Ectodermal cell (in vitro differentiated cells): ENCODE data around the gene ATXN1.

Experiments
- H3K27ac ChIP-seq: 2 replicates; pipeline ENCODE4 v1.7.0; 2013; ENCODE audit warnings: mild to moderate bottlenecking, low read depth, low read length; ENCODE audit not compliant: insufficient read depth, poor library complexity, severe bottlenecking
- H3K27me3 ChIP-seq: 2 replicates; pipeline ENCODE4 v1.7.0; 2013; ENCODE audit warnings: mild to moderate bottlenecking, low read length; ENCODE audit not compliant: insufficient read depth, control insufficient read depth, poor library complexity, severe bottlenecking
- H3K36me3 ChIP-seq: one replicate; pipeline ENCODE4 v1.7.0; 2013; ENCODE audit warnings: low read length; ENCODE audit not compliant: control insufficient read depth, insufficient read depth
- H3K4me1 ChIP-seq: one replicate; pipeline ENCODE4 v1.7.0; 2013; ENCODE audit warnings: low read length; ENCODE audit not compliant: control insufficient read depth, insufficient read depth
- H3K4me3 ChIP-seq: 2 replicates; pipeline ENCODE4 v1.7.0; 2013; ENCODE audit warnings: low read depth, low read length, control low read depth; ENCODE audit not compliant: insufficient read depth
- H3K9me3 ChIP-seq: 2 replicates; pipeline ENCODE4 v1.7.0; 2013; ENCODE audit warnings: mild to moderate bottlenecking, low read length, moderate library complexity; ENCODE audit not compliant: control insufficient read depth
- WGBS, 2 experiments: methylation state at CpG; one replicate each; pipeline ENCODE4 v1.1.7; 2013; ENCODE audit warnings: missing lambda C conversion rate in 2 of 2; 5-methylcytosine and 5-hydroxymethylcytosine counted together

ATXN1 gene

DNA sequence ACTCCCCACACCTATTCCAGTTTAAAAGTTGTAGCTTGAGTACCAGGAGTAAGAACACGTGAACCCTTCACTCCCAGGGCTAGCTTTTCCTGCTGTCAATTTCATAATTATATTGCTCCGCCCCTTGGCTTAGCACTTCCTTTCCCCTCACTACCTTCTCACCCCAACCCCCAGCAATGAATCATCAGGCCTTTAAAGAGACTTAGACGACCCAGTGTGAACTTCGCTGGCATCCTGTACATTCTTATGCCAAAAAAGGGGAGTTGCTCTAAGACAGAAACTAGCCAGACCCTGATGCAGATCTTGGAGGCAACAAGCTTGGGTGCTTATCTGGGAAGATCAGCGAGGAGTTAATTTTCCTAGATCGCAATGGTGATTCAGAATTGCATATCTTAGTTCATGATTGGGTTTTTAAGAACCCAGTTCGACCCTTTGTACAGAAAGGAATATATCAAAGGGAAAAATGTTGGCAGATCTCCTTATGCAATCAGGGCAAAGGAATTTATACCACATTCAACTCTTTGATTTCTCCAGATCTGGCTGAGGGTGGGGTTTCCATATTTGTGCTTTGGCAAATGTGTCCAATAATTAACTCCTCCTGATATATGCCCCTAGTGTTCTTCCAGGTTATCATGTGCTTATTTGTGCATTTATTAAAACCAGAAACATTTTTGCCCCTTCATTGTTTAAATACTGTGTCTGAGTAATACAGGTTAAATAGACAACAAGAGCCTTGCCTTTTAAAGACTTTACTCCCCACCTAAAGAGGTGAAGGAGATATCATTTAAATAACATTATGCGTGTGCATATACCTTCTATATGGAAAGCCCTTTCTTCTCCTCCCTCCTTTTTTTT is 8.1 kb upstream of the ATXN1 start:
- no peaks in the 10 kb centered on the region for H3K36me3 ChIP-seq
- no peaks in the 10 kb centered on the region for H3K27me3 ChIP-seq
- WGBS, 2 experiments: 61 to 64% methylated on average over 8 of the region's 8 CpGs
- no peak overlapping the region for H3K4me3 ChIP-seq
- H3K4me1 ChIP-seq: no peaks in the 10 kb centered on the region
- H3K27ac ChIP-seq: no peak overlapping the region
- no peaks in the 10 kb centered on the region for H3K9me3 ChIP-seq

DNA sequence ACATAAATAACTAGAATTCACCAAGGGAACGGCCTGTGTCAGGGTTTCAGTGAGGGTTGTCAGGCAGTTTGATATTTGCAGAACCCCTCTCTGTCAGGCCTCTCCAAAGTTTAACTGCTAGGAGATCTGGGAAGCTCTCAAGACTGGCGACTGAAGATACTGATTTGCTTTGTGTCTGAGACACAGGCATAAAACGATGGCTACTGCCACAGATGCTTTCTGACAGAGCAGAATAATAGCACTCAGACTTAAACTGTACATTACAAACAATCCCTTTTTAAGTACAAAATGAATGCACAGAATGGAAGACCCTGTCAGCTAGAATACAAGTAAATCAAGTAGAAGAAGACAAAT is 7.2 kb upstream of the ATXN1 start:
- Histone ChIP-seq H3K27ac (no peak overlapping the region), H3K27me3 (peaks cover 1% of the 10 kb centered on the region), H3K4me3 (no peak overlapping the region), H3K4me1 (no peaks in the 10 kb centered on the region), H3K9me3 (no peaks in the 10 kb centered on the region), H3K36me3 (no peaks in the 10 kb centered on the region)
- 66 to 81% methylated on average over 3 of the region's 3 CpGs for WGBS, 2 experiments

DNA sequence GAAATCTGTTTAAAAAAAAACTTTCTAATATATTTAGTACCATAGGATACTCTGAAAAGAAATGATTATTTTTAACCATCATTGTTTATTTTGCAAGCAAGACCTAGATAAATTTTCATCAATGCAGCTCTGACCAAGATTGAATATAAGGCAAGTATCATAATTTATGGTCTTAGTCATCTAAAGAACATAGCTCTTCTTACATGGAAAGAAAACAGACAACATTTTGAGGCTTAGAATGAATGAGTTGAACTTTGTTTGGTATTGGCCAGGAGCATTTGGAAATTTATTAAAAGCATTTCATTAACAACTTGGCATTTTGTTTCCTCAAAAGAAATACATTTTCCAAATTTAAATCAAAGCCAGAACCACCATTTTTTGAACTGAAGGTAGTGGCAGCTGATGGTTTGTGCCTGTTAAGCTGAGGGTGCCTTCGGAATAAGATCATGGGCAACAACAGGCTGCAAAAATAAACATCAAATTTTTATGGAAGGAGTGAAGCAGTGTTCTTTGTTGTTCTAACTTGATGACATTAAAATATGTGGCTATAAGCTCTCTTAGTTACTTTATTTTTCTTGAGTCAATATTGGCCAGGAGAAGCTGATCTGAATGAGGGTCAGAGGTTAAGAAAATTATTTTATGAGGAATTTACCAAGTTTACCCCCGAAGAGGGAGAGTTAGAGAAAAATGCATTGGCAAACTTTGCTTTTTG is 6.7 kb upstream of the ATXN1 start:
- H3K27me3 ChIP-seq: peaks cover 6% of the 10 kb centered on the region
- no peak overlapping the region for H3K4me3 ChIP-seq
- no peak overlapping the region for H3K27ac ChIP-seq
- H3K36me3 ChIP-seq: no peaks in the 10 kb centered on the region
- WGBS, 2 experiments: 92 to 96% methylated on average over 2 of the region's 2 CpGs
- peaks cover under 1% of the 10 kb centered on the region for H3K4me1 ChIP-seq
- H3K9me3 ChIP-seq: no peaks in the 10 kb centered on the region

DNA sequence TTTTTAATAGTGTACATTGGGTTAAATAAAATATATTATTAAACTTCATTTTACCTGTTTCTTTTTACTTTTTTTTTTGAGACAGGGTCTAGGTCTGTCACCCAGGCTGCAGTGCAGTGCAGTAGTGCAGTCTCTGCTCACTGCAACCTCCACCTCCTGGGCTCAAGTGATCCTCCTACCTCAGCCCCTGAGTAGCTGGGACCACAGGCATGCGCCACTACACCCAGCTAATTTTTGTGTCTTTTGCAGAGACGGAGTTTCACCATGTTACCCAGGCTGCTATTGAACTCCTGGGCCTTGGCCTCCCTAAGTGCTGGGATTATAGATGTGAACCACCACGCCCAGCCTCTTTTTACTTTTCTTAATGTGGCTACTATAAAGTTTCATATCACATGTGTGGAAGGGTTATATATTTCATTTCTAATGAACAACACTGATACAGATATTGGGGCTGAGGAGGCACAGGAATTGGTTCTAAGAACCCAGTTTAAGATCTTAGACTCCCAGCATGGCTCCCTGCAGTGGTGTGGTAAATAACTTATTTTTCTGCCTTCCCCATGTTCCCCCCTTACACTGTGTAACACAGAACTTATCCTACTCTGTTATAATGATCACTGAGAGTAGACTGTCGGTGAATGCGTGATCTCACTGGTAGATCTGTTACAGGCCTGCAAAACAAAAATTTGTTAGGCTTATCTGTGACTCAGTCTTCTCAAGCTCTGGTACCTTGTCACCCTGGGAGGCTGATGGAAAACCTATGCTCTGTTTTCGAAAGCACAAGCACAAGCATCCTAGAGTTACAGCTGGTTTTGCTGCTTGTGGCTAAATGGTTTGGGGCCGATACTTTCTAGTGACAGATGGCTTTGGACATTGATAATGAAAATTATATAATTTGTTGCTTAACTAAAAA is 5.8 kb upstream of the ATXN1 start:
- WGBS, 2 experiments: 93 to 95% methylated on average over 7 of the region's 7 CpGs
- Histone ChIP-seq H3K27me3 (peaks cover 15% of the 10 kb centered on the region), H3K9me3 (no peaks in the 10 kb centered on the region), H3K36me3 (no peaks in the 10 kb centered on the region), H3K4me1 (peaks cover 6% of the 10 kb centered on the region), H3K4me3 (no peak overlapping the region), H3K27ac (no peak overlapping the region)

DNA sequence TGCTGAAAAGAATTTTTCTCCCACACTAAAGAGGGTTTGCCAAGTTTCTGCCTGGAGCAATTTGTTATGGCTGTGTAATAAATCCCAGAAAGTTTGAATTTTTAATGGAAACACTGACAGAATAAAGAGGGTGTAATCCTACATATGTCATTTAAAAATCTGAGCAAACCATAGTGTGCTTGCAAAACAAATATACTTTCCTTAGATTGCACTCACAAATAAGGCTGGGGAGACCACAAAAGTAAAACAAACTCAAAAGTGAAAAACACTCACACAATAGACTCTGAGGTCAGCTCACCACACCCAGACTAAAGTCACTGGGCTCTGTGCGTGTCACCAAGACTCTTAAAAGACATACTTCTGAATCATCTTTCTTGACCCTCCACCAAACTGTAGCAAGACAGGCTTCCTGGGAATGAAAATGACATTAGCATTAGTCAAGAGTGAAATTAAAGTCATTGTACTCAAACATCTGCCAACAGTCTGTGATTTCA is 4.8 kb upstream of the ATXN1 start:
- Histone ChIP-seq H3K36me3 (no peaks in the 10 kb centered on the region), H3K27ac (no peak overlapping the region), H3K4me1 (peaks cover 6% of the 10 kb centered on the region), H3K9me3 (no peaks in the 10 kb centered on the region), H3K4me3 (no peak overlapping the region), H3K27me3 (peaks cover 22% of the 10 kb centered on the region)
- WGBS, 2 experiments: 91 to 100% methylated on average over 1 of the region's 1 CpG

DNA sequence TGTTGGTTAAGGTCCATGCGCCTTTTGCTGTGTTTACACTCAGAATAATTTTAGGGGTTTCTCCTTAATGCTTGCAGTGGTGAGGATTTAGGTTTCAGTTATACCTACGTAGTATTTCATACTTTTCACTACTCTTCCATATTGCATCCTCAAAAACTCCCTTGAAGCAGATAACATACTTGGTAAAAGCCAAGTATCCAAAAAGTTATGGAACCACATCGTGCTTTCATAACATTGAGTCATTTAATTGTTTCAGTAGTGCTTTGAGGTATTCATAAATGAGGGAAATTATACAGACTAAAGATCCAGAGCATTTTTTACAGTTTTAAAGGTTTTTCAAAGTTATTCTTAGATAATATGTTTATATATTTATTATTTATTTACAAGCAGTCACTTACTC is 4.0 kb upstream of the ATXN1 start:
- H3K4me3 ChIP-seq: no peak overlapping the region
- WGBS, 2 experiments: 92 to 95% methylated on average over 3 of the region's 3 CpGs
- no peaks in the 10 kb centered on the region for H3K9me3 ChIP-seq
- H3K36me3 ChIP-seq: no peaks in the 10 kb centered on the region
- H3K4me1 ChIP-seq: peaks cover 6% of the 10 kb centered on the region
- peaks cover 25% of the 10 kb centered on the region for H3K27me3 ChIP-seq
- H3K27ac ChIP-seq: no peak overlapping the region

DNA sequence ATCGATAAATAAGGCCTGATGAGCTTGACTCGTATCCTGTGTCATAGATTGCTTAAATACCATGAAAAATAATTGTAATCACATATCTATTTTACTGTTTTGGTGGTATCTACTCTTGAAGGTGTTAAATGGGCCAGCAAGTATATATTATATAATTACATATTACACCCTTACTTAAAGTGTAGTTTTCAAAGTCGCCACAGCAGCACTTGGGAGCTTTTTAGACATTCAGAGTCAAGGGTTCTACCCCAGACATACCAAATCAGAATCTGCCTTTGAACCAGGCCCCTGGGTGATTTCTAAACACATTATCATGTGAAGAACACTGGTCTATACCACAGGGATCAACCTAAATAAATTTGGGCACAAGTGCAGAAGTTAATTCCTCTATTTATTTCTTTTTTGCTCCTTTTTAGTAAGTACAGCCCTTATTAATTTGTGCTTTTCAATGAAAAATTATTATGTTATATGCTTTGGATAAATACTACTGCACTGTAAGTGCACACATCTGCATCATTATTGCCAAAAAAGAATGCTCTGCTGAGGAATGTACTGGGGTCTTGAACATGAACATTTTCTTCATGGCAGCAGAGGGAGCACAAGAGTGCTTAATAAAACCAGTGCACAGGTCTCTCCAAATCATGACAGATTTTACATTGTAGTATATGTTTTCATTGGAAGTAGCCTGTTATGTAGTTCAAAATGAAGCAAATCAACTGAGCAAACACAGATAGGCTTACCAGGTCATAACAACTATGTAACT is 3.1 kb upstream of the ATXN1 start:
- Histone ChIP-seq H3K27me3 (peaks cover 30% of the 10 kb centered on the region), H3K27ac (no peak overlapping the region), H3K4me1 (peaks cover 6% of the 10 kb centered on the region), H3K36me3 (no peaks in the 10 kb centered on the region), H3K4me3 (no peak overlapping the region), H3K9me3 (no peaks in the 10 kb centered on the region)
- WGBS, 2 experiments: 81 to 96% methylated on average over 1 to 3 of the region's 3 CpGs

DNA sequence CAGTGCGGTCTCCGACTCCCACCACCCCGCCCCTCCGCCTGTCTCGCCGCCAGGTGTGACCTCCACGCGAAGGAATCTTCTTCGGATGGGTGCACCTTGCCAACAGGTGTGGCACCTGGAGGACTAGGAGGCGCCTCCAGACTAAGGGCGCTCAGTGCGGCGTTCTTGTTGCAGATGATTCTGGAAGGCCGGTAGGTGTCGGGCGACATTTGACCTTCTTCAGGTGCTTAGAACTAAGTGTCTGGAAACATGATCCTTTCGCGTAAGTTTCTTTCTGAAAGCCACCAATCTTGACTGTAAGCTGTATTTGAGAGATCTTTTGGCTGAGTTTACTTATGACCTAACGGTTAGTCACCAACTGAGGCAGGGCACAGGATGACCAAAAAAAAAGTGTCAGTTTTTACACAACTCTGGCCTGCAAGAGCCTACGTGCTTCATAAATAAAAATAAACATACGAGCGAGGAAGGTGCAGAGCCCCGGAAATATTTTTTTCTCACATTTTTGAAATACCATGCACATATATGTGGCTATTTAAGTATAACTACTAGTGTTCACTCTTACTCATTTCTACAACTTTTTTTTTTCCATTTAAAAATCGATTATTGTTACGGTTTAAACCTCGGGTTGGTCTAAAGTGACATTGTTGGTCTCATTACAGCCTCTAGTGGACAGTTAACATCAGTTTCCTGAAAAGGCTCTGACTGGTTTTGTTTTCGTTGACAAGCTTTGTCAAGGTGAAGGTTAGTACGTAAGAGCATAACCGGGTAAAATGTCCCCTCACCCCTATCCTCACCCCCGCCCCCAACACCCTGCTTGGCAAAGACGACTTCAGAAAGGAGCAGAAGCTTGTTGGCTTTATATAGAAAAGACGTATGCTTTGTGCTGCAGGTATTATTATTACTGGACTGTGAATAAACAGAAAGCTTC is 1.6 kb upstream of the ATXN1 start:
- no peak overlapping the region for H3K27ac ChIP-seq
- 2 to 3% methylated on average over 26 to 30 of the region's 32 CpGs for WGBS, 2 experiments

DNA sequence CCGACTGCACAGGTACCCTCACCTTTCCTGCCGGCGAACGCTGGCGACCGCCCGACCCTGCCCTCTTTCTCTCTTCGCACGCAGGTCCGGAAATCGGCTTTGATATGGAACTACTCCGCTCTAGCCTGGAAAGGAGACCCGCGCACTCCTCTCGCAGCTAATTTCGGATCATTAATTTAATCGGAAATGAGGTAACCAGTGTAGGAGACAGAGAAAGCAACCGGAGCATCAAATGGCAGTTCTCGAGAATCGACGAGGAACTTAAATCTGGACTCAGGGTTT is 949 bp upstream of the ATXN1 start:
- Histone ChIP-seq H3K27me3 (peaks cover 46% of the 10 kb centered on the region), H3K36me3 (no peaks in the 10 kb centered on the region), H3K9me3 (no peaks in the 10 kb centered on the region), H3K27ac (no peak overlapping the region), H3K4me3 (peak overlapping the region; percentile 59), H3K4me1 (peaks cover 12% of the 10 kb centered on the region)
- WGBS, 2 experiments: 0 to 1% methylated on average over 21 of the region's 21 CpGs

More for the DNA sequence above, 1.6 kb upstream of the ATXN1 start:
- Histone ChIP-seq H3K36me3 (no peaks in the 10 kb centered on the region), H3K27me3 (peaks cover 45% of the 10 kb centered on the region), H3K9me3 (no peaks in the 10 kb centered on the region), H3K4me3 (peak overlapping the region; percentile 59), H3K4me1 (peaks cover 12% of the 10 kb centered on the region)
